Activated CD4-positive, alpha-beta T cell treated with anti-CD3 and anti-CD28 coated beads for 1 hour (primary cell): ENCODE data around the gene TRIM29.

ENCODE experiments used
- DNase-seq: peaks from one replicate; pipeline ENCODE4 v3.0.0-alpha.2; 2020

The TRIM29 gene

DNA sequence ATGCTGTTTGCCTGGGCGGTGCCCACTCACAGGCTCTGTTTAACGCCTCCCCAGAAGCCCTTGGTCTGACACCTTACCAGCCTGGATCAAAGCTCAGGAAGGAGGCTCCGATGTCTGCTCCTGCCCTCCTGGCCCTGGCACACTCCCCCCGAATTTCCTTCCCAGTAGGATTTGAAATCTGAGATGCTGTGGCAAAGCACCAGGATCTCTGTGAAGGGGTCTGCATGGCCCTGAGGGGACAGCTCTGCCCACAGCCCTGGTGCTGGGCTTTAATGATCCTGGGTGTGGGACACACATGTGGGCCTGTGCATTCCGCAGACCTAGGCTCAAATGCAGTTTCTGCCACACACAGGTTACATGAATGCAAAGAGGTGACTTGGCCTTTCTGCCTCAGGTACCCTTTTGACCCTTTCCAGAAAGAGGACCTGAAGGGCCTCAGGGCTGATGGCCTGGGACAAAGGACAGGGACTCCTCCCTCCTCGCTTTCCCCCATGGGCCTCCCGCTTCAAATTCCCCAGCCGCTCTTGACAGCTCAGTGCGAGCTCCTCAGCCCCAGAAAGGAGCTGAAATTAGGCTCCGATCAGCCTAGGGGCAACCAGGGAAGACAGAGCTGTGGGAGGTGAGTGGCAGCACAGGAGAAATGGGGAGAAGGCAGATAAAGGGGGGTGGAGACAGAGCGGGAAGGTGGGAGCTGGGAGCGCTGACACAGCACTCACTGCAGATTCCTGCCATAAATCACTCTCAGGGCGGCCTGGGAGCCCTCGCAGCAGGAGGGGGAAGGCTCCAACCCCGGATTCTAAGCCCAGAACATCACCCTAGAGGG is 41.3 kb downstream of the TRIM29 start:
- no peak for DNase-seq

DNA sequence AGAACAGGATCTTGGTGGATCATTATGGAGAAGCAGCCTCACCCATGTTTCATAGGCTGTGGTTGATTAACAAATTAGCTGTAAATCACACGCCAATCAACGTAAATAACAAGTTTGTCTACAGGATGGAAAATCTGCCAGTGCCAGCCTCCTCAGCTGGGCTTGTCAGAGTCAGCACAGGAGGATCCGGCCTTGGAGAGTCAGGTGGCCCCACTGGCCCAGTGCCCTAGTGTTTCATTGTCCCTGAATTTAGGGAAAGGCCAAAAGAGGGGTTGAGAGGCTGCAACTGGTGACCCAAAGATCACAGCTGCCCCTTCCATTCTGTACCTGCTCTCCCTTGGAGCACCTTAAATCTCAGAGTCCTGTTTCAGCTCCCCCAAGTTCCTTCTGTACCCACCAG is 42.4 kb downstream of the TRIM29 start:
- DNase-seq = no peak

DNA sequence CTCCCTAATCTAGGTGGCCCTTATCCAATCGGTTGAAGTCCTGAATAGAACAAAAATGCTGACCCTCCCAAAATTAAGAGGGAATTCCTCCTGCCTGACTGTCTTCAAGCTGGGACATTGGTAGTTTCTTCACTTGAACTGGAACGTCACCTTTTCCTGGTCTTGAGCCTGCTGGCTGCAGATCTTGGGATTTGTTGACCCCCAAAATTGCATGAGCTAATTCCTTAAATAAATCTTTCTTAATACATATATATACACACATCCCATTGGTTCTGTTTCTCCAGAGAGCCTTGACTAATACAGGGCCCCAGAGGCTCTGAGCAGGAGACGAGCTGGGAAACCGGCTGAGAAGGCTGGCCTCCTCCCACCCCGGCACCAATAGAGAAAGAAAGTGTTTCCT is 46.2 kb downstream of the TRIM29 start:
- no peak for DNase-seq

DNA sequence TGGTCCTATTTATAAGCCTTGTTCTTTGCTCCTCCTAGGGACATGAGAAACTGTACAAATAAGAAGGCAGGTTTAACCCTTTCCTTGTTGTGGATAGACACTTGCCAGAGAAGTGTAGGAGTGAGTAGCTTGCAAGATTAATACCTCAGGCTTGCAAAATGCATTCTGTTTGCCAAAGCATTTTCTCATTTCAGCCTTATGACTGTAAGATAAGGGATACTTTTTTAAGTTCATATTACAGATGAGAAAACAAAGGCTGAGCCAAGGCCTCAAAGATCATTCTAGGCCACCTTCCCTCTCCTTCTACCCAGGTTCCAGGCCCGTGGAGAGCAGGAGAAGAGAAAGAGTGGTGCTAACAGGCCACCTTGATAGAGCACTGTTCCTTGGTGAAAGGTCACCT is 46.8 kb downstream of the TRIM29 start:
- no peak for DNase-seq

DNA sequence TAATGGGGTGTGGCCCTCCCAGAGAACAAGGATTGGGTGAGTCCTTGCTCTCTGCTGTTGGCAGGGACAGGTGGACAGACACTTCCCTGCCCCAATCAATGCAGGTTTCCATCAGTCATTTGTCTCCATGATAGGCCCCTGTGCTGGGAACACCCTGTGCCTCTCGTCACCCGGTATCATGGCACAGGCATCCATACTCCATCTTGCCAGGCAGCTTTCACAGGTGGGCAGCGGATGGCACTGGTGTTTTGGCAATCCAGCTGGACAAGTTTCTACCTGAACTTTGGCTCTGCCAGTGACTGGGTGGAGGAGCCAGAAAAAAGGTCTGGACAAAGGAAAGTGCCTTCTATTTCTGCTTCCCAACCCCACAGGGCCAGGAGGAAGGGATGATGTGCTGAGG is 47.5 kb downstream of the TRIM29 start:
- DNase-seq = no peak

DNA sequence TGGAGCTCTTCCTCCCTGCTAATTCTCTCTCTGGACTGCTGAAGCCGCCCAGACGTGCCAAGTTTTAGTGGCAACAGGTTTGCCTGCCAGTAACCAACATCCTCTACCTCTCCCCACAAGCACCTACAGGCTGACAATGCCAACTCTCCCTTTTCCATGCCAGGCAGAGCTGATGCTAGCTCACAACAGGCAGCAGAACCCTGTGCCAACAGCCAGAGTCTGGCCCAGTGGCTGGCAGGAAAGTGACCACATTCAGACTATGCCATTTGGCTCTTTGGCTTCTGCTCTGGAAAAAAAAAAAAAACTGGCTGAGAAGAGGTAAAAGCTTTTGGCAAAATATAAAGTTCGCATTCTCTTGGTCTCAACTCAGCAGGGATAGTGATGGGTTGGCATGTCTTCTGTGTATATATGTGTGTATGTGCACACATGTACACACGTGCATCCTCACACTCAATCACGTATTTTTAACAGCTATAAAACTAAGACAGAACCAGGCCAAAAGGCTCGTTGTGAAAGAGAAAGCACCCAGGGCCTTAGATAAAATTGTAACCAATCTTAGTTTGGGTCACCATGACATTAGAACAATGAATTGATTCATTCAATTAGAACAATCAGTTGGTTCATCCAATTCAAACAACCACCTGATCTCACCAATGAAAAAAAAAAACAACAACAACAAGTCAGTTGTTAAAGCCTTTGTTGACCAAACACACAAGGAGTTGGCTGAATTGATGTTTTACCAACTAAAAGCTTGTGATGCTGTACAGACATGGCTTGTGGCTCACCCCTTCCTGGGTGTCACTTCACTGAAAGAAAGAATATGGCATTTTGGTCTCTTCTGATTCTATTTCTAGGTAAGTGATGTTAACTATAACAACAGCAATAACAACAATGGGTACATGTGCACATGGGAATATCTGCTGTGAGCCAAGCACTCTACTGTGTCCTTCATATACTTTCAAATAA is 48.6 kb downstream of the TRIM29 start:
- DNase-seq = no peak

DNA sequence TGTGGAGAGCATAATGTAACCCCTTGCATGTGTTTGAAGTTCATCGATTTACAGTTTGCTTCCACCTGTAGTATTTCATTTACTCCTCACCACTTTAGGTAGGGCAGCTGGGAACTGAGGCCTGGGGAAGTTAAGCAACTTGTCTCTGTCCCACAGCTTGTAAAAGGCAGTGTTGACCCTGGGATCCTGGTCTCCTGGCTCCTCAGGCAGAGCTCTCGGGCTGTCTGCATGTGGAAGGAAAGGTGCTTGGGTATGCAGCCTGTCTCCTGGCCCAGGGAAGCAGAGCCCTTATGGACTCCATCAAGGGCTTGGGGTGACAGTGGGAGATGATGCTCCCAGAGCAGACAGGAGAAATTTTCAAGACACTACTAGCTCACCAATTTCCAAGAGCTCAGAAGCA is 49.9 kb downstream of the TRIM29 start:
- no peak for DNase-seq

DNA sequence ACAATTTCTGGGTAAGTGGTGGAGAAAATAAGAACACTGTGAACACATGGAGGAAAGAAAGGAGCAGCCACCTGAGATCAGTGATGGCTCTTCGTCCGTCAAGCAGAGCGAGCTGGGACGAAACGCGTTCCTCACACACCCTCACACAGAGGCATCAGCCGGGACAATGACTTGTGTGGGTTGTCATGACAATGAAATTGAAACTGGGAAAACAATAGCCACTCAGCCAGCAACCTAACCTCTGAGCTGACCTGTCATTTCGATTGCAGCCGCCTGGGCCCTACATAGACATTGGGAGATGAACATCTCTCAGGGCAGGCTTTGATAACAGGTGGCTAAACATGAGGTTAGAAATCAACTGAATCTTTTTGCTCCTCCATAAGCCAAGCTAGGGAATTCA is 51.3 kb downstream of the TRIM29 start:
- no peak for DNase-seq

DNA sequence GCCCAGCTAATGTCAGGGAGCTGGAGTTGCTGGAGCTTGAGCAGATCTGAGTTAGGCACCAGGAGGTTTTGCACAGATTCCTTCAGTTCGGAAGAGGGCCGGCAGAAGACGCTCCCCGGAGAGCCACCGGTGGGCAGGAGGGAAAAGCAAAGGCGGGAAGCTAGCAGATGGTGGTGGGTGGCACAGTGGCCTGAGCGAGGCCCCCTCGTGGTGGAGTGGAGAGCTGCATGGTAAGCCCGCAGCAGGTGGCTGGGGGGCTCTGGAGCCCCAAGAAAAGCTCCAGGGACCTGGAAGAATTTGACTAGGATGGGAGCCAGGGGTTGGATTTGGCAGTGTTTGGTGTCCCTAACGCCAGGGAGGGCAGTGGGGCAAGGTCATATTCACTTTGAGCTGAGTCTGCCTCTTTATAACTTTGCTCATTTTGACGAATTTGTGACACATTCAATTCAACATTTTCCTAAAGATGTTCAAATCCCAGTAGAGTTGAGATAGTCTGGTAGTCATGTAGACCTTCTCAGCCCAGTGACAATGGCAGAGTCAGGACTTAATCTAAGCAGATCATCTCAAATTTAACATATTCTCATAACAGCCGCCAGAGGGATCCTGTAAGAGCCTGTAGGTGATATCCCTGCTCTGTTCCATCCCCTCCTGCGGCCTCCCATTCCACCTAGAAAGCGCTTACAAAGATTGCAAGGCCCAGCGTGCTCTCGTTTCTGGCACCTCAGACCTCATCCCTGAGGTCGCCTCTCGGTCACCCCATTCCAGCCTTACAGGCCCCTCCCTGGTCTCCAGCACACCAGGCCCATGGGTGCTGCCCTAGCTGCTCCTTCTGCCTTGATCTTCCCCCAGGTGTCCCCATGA is 57.9 kb downstream of the TRIM29 start:
- no peak for DNase-seq

DNA sequence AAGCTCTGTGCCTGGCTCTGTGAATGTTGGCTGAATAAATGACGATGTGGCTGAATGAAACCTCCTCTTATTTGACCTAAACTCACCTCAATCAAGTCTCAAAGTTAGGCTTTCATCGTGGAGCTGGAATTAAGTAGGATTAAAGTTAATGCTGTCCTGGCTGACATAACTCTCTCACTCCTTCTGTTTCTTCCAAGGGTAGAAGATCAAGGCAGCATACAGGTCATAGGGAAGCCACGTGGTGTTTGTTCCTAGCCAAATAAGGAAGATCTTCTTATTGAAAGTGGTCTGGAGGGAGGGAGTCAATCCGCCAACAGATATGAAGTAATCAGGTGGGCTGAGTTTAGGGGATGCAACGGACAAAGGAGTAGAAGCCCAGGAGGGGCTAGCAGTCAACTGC is 59.5 kb downstream of the TRIM29 start:
- no peak for DNase-seq

DNA sequence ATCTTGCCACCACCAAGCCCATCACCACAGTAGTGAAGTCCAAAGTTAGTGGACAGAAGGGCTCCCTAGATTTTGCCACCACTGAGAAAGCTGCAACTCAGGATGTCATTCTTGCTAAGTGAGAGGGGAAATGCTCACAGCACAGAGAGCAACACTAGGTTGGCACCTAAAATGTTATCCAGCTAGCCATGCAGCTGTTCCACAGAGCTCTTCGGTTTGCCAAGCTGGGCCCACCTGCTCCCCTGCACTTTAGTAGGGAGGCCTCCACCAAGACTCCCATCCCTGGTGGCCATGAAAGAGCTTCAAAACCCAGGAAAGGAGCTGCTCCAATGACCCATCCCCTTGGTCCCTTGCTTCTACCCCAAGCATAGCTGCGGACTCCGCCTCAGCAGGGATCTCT is 63.8 kb downstream of the TRIM29 start:
- DNase-seq = no peak

DNA sequence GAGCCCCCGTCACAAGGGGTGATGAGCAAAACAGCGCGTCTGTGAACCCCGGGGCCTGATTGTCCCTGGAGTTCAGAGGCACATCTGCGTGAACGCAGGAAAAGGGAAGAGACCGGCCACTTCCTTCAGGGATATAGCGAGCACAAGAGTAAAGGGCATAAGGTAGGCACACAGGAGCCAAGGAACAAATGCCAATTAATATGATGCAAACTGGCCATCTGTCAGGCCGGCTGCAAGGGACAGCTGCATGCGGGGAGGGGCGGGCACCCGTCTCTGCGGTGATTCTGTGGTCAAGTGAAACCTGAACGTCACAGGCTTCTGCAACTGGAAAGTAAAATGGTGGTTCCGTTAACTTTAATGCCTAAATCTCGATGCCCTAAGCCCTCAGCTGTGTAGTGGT is 64.7 kb downstream of the TRIM29 start:
- DNase-seq = no peak

DNA sequence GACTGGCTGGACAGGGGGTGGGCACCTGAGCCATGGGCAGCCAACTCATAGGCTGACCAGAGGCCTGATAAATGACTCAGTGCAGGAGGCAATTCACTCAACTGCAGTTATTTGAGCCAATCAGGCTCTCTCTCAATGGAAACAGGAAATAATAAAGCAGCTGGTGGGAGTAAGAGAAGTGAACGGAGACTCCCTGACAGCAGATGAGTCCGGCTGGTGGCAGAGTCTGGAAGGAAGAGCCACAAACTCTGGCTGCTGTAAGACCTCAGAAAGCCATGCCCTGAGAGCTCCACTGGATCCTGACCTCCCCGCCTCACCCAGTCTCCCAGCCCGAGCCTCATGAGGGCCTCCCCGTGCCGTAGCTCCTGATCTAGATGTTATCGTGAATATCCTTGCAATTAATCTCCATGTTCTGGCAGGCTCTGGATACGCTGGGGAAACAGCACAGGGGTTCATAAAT is 69.8 kb downstream of the TRIM29 start:
- DNase-seq = no peak

DNA sequence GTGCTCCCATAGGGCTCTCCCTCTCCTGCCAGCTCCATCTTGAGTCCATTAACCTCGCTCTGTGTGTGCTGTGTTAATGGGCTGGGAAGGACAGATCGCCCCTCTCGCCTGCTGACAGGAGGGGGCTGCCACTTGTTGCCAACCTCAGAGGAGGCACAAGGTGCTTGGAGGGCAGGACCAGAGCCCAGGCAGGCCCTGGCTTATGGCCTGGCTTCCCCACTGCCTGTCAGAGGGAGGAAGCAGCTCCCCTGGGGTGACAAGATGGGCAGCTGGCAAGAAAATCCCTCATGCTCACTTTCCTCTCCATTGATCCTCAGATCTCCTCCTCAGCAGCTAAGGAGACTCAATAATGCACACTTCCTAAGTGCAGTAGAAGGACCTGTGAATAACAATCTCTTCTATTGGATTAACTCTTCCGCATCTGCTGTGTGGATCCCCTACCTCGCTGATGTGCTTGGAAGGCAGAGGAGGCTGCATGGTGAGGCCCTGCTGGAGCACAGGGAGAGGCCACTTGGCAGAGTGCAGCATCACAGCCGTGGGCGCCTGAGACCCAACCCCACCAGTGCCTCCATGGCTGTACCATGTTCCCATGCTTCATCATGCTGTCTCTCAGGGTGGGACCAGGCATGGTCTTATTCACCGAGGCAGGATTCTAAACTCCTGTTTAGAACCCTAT is 70.3 kb downstream of the TRIM29 start:
- no peak for DNase-seq

DNA sequence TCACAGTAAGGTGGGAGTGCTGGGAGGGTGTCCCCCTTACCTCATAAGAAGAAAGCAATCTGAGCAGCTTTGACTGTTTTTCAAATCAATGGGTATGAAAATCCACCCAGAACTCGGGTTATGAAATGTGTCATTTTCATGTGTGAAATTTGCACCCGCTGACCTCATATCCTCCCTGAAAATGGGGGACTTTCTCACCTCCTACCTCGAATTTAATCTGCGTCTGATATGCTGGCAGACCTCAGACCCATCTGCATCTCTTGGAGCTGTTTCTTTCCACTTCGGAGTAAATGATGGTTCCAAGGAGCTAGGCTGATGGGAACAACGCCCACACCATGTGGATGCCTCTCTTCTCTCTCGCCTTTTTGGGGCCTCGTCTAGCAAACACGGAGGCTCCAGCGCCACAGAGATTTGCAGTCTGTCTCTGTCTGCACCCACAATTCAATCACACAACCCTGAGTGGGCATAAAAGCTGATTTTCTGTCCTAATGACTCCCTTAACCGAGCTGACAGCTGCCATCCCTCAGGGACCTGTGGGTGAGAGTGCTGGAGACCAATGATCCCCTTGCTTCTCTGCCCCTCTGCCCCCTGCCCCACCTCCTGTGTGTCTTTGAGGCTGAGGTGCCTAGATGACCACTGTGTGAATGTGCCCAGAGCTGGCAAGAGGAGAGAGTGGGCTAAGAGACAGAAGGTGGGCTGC is 71.0 kb downstream of the TRIM29 start:
- DNase-seq = no peak

DNA sequence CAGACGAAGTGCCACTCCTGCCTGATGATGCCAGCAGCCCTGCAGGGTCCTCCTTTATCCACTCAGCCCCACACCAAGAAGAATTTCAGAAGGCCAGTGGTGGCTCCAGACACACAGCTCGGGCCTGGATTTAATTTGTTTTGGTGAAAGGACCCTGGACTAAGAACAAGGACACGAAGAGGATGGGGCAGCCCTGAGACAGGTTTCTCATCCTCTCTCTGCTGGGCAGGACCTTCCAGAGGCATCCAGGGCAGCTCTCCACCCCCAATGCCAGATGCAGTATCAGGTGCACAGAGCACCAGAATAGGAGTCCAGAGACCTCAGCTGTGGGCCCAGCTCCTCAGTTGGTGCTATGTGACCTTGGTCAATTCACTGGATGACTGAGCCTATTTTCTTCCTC is 72.0 kb downstream of the TRIM29 start:
- no peak for DNase-seq

DNA sequence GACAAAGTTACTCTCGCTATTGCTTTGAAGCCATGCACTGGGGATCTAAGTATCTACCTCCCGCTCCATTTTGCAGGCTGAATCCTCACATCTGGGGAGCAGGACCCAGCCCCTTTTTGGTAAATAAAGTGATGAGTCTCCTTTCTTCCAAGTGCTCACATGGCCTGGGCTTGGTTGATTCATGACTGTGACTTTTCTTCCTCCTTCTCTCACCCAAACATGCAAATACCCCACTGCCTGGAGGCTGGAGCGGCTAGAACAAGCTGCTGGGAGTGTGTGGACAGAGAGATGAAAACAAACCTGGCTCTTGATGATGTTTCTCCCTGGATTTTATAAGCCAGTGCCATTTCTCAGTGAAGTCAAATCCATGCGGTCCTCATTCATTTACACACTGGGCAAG is 72.7 kb downstream of the TRIM29 start:
- no peak for DNase-seq

DNA sequence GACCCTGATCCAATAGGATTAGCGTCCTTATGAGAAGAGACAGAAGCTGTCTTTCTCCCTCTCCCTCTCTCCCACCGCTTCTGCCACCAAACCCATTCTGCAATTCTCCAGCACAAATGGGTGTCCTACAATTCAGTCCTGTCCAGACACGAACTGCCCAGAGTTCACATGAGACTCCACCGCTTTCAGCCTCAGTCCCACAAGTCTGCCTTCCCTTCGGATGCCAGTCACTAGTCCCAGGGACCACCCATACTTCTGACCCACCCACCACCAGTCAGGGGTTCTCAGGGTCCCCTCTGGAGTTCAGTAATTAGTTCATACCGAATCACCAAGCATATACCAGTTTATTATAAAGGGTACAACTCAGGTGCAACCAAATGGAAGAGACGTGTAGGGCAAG is 73.6 kb downstream of the TRIM29 start:
- DNase-seq = no peak

DNA sequence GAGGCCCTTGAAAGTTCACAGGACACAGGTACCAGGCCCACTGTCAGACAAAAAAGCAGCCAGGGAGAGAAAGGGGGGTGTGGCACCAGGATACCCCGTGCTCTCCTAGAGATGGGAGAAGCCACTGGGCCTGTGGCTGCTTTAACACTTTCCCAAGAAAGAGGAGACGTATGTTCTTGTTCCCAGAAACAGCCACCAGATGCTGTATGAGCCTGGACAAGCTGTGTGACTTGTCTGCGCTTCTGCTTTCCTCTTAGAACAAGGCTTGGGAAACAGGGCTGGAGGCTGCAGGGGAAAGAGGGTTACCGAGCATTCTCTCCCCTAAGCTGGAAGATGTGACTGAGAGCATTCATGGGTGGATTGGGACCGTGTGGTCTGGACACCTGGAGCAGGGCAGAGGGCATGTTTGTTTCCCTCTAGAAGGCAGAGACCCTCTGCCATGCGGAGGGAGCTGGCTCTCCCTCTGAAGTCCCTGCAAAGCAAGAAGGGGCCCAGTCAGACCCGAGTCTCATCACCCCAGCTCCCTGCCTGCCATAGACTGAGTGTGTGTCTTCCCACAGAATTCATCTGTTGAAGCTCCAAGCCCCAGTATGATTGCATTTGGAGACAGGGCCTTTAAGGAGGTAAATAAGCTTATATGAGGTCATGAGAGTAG is 74.1 kb downstream of the TRIM29 start:
- no peak for DNase-seq

DNA sequence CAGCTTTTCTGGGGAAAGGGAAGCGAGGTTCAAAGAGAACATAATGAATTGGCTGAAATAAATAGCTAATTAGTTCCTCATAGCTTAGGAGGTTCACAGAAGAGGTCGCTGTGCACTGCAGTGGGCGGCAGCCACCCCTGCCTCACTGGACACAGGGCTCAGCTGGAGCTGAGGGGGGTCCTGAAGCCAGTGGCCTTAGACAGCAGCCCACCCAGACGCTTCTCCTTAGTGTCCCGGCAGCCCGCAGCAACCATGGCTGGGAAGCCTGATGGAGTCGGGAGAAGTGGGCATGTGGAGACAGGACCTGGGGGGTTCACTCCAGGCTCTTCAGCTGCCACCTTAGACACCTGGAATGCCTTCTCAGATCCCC is 75.4 kb downstream of the TRIM29 start:
- DNase-seq = no peak
